HG02943 (cell line): ENCODE results near the gene ALK.

ENCODE experiments used
- ATAC-seq: cut with Tn5 transposase; IDR thresholded peaks from one replicate; pipeline ENCODE4 v1.9.1; 2021; ENCODE audit warnings: mild to moderate bottlenecking, low read depth, moderate library complexity; ENCODE audit not compliant: unreplicated experiment

The ALK gene

DNA sequence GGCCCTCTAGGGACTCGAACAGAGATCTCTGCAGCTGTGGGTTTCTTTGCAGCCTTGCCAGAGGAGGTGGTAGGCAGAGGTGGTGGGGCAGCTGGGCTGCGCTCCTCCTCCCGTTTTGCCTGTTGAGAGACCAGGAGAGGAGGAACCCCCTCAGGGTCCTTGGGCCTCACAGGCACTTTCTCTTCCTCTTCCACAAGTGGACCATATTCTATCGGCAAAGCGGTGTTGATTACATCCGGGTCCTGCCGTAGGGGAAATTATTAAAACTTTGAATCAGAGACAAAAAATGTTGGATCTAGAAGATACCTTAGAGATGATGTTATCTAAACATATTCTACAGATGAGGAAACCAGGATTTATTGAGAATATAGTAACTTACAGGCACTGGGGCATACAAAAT lies 727.7 kb downstream of the ALK start:
- ATAC-seq = no peak

DNA sequence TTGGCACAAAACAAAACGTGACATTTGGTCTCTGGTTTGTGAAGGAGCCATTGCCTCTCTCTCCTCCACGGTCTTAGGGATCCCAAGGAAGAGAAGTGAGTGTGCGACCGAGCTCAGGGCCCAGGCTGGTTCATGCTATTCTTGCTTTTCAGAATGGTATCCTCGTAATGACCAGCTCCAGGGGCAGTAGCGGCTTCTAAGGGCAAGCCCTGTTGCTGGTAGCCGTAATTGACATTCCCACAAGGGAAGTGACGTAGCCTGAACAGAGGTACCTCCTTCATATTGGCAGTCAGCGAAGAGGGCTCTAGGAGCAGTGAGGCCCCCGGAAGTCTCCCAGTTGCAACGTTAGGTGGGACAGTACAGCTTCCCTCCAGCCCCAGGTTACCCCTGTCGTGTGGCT lies 728.3 kb downstream of the ALK start:
- no peak for ATAC-seq

DNA sequence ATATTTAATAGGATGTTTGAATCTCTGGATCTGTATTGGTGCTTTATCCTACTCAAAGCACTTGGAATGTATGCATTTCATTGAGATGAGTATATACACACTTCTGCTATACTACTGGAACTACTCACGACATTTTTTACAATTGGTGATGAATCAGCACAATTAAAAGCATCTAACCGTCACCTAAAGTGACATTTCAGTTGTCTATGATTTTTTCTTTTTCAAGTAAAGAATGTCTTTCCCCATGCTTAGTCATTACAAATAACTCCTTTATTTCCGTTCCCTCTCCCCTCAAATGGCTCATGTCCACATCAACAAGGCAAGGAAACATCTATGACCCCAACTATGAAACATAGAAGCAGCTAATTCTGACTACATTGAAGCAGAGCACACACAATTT lies 728.9 kb downstream of the ALK start:
- no peak for ATAC-seq

DNA sequence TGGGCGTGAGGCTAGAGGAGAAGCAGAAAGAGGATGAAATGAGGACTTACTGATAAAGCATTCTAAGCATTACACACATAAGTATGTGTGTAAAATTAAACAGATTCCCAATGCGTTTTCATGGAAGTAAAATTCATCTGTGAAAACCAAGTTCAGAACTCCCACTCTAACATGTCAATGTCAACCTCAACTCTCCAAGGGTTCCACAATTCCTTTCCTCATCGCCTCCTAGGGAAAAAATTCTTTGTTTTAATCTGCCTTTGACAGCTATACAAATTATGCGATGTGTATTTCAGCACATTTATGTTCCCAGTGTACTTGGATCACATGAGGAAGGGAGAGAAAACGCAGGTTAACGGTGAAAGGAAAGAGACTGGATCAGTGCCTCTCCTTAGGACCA lies 729.6 kb downstream of the ALK start:
- ATAC-seq = no peak

DNA sequence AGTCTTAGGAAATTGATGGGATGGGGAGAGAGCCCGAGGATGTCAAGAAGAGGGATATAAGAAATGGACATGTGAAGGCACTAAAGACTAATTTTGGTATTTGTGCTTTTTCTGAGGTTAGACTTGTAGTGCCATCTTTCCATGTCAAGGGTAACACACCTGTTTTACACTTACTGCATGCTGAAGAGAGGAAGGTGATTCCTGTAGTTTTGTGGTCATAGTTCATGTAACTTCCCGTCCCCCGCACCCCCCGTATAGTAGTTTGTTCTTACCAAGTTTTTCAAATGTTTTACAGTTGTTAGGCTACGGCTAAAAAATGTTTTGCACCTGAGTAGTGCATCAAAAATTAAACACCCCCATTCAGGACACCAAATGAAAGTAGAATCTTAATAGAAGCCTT lies 732.3 kb downstream of the ALK start:
- no peak for ATAC-seq

DNA sequence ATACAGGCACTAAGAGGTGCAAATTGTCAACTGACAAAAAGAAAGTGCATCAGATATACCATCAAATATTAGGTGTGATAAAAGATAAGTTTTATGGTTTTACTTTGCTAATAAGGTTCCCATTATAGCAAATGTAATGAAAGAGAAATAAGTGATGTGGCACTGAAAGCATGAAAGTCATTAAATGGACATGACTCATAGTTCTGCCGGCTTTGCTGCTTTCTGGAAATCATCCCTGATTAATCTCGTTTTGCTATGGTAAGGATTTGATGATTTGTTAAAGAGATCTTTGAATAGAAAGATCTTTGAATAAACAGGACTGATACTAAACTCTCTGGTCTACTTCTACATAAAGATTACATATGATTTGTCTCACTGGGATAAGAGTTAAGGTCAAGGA lies 733.5 kb downstream of the ALK start:
- ATAC-seq = no peak

DNA sequence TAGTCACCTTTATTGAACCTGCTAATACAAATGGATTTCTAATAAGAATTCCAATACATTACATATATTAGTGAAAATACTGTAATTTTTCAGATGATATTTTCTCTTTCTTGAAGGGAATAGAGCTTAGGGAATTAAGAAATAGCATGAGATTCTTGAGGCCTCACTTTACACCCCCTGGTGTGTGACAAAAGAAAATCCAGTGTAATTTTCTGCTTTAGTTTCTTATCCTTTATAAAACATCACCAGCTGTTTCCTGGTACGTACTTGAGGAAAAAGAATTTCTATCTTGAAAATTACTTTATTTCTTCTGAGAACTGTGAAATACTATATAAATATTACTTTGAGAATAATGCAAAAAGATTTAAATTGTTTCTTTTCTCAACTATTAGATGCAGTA lies 734.6 kb downstream of the ALK start:
- ATAC-seq = no peak

DNA sequence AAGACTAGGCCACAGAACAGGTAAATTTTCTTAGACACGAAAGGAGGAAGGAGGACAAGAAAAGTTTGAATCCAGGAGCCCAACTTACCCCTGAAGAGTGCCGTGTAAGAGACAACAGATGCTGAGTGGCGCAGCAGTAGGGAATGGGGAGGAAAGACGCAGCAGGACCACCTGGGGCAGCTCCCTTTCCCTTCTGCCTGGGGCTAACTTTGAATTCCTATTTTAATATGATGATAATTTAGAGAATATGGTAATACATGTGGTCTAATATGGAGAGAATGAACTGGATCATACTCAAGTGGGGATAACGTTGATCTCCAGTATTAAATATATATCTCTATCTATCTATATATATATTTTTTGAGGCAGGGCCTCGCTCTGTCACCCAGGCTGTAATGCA lies 736.9 kb downstream of the ALK start:
- no peak for ATAC-seq

DNA sequence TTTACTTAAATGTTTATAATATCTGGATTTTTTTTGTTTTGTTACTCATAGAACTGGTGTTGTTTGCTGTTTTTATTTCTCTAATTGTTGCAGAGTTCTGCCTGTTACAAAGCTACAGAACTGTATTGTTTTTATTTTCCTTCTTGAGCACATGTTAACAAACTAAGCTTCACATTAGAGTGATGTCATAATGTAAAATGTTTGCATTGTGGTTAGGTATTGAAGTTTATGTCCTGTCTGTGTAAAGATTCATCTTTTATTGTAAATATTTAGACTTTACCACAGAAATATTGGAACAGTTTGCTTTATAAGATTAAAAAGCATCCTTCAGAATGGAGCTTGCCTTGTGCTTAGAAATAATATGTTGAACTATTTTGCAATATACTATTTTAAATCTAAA lies 738.5 kb downstream of the ALK start:
- no peak for ATAC-seq

DNA sequence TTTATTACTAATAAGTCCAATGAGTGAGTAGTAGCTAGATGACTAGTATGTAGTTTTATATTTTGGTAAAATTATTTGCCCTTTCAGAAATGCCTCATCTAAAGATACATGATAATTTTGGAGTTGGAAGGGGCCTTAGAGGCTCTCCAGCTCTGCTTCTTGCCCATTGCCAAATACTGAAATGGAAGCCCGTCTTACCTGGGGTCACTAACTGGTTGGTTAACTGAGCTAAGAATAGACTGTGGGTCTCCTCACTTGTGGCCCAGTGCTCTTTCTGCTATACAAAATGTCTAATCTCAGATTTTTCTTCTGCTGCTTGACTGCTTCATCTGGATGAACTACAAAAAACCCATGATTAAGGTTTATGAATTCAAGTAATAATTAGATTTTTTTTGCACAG lies 739.1 kb downstream of the ALK start:
- no peak for ATAC-seq

DNA sequence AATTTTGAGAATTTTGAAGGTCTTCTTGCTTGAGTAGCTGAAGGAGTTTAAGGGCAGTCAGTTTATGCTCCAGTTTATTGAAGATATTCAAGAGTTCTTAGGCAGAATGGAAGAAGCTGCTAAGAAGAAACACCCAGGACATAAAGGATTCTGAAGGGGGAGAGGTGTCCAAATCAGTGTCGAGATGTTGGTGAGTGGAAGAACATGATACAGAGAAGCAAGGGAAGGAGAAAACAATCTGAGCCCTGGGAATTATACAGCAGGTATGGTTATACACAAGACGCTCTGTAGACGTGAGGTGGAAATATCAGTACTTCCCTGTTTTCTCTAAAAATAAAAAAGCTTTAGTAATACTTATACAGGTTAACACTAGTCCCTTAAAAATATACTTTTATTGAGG lies 746.0 kb downstream of the ALK start:
- ATAC-seq = no peak

DNA sequence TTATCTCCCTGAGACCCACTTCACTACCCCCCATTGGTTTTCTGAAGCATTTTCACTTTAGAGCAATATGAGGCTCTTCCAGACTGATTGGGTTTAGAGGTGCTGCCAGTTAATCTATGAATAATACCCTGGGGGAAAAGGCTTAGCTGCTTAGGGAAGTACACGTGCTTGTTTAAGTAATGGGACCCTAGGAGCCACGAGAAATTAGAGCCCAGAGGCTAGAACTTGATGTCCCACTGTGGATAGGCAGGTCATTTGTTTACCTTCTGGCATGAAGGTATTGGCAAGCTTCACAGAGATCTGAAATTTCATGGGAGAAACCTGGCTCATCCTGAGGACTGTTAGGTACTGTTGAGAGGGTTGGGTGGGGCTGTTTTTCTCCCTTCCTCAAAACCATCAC lies 746.4 kb downstream of the ALK start:
- ATAC-seq = no peak

DNA sequence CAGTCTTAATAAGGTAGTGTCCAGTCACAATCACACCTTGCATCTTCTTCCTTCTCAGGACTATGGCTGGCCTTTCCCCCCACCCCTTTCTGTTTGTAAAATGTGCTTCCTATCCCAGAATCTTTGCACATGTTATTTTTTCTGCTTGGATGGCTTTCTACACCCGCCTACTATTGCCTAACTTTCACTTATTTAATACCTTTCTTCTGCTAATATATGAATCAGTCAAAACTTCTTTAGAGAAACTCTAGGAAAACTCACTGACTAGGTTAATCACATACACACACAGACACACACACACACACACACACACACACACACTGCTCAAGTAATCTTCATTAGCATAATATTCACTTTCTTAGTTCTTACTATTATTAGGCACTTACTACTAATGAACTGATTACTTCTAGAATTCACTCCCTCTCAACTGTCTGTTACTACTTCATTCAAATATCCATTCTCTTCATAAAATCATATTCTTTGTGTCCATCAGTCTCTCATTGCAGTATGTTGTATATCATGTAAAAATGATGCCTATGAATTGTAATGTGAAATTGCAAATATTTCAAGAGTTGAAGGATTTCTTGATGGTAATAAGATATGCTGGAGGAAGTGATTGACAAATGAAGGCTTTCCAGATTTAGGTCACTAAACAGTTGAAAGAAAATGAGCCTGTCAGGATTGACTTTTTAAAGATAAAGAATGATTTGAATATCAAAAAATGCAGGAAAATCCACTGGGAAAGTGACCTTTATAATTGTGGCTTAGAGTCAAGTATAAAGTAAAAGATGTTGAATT lies 754.9 kb downstream of the ALK start:
- no peak for ATAC-seq

DNA sequence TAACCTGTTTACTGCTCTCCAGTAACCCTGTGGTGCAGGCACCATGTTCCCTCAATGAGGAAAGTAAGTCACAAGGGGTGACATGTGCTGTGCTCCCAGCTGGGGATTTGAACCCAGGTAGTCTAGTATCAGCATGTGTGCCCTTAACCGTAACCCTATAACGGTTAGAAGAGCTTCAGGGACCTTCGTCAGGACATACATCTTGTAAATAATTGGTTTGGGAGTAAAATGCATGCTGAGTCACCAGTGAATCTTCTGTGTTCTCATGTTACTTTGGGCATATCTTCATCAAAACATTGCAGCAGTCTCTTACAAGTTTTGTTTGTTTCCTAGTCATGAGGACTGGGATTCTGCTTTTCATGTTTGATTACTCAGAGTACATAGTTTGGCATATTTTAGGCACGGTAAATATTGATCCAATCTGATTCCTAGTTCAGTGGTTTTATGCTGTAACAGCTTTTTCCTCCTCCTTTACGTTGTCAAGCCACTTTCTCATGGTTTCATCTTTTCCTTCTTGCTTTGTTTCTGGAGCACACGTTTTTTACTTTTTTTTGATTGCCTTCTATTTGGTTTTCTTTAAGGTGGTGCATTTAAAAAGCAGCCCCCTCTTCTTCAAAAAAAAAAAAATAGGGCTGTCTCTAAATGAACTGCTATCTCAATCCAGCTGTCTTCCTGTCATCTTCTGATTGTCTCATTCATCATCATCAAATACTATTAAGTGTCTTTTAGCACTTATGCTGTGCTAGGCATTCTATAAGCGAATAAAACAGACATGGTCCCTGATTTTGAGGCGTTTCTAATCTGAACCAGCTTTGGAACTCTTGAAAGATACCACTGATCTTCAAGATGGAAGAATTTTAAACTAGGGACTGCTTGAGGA lies 755.8 kb downstream of the ALK start:
- no peak for ATAC-seq

DNA sequence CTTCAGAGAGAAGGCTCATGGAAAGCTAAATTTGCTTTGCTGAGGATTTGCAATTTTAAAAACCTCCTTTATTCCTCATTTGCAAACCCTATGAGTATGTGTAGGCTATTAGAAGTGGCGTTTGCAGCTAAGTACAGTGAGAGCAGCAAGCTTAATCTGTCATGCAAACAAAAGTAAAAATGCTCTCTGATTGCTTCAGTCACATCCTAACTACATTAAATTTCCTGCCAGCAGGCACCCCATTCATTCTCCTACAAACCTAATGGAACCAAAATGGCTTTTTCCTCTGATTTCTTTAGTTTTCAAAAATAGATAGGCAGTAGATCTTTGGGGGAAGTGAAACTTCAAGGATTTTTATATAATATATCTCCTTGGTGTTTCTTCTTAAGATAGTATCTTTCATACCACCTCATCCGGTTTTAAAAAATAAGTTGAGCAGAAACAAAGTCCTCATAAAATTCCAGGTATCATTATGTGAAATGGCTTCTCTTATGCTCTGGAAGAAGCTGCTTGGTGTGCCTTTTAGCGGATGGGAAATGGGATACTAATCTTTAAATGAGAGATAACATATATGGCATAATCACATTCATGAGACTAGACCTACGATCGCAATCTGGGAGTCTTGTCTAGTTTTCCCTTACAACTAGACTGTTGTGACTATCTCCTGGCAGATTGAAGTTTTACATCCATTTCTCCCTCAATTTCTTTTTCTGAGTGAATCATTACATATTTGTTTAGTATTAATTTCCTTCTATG lies 757.1 kb downstream of the ALK start:
- ATAC-seq = no peak

DNA sequence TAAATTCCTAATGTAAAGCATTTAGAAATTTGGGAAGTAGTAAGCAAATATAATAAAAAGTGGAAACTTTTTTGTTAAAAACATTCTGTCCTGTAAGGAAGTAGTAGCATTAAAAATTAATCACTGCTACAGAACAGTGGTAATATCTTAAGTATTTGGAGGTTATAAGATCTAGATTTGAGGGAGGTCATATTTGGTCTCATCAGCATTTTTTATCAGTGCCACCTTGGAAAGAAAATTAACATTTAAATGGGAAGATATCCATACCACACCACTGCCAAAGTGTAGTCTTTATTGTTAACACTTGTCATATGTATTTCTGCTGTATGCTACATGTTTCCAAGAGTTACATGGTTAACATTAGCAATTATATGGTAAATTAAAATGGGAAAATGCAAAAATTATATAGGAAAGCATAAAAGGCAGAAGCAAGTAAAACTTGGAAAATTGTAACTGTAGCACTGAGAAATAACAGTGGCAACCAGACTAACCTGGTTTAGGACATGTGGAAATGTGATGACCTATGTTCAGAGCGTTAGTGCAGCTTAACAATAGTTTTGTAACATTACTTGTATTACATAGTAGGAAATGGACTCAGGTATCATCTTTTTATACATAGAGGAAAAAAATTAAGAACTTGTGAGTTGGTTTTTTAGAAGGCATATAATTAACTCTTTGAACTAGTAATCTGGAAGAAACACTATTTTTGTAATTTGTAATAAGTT lies 759.0 kb downstream of the ALK start:
- ATAC-seq = no peak

DNA sequence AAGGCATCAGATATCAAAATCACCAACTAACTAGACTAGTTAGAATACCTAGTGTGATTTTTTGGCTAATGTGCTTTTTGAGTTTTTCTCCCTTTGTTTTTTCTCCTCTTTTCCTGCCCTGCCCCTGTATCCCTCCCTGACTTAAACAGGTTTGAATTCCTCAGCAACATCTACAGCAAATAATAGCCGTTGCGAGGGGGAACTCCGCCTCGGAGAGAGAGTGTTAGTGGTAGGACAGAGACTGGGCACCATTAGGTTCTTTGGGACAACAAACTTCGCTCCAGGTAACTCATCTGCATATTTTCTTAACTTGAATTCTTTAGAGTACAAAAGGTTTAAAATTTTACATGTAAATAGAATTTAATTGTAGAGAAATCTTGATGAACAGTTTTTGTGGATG lies 761.2 kb downstream of the ALK start:
- ATAC-seq = no peak

DNA sequence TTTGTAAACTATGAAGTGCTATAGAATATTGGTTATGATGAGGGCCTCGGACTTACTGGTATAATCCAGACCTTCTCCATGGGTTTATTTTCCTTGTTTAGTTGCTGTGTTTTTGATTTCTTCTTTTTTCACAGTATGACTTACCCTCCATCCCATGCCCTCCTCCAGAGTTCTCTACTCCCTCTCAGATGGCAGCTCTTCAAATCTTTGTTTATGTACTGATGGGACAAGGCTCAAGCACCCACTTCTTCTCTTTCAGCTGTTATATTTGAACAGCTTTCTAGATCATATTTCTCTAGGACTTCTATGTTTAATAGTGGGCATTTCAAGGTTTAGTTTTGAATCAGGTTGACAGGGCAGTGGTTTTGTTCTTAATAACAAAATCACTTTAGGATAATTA lies 762.3 kb downstream of the ALK start:
- no peak for ATAC-seq

DNA sequence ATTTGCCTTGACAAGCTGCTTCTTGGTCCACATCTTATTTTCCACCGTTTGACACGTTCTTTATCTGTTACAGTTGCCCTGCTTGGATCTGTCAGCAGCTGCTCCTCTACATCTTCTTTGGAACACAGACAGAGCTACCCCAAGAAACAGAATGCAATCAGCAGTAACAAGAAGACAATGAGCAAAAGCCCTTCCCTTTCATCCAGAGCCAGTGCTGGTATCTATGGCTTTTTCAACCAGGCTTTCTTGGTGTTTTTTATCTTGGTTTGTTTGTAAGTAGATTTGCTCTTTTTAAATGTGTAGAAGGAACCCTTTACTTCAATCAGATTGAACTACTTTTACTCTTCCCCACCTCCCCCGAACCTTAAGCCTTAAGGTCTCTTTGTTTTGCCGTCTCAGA lies 764.3 kb downstream of the ALK start:
- ATAC-seq = no peak

DNA sequence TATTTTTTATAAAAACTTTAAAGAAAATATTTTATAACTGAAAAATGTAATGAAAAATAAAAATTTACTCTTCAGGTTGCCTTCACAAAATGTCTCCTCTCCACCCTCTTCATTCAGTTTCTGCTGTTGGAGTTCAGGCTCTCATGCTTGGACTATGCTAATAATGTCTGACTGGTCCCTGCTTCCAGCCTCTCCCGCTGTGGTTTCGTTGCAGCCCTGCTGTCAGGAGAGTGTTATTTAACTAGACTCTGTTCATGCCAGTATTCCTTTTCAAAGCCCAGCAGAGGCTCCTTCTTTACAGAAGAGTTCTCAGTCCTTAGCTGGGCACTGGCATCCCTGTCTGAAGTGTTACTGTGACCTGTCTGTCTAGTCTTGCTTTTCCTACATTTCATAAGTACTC lies 765.8 kb downstream of the ALK start:
- no peak for ATAC-seq

DNA sequence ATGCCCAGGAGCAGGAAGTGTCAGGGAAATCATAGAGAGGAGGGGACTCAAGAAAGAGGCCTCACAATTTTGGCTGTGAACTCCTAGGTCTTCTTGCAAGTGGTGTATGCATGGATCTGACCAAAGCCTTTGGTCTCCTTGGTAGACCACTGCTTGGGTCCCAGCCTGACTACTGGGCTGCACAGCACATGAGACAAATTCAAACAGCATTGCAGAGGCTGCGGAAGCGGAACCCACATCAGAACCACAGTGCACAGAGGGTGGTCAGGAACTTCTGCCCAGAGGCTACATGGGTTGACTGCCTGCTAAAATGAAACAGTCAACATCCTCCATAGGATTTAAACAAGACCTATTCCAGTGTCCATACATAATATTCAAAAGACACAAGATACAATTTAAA lies 766.8 kb downstream of the ALK start:
- no peak for ATAC-seq
